Keratinocyte (primary cell): ENCODE results near the gene INSR. TPM values are rescaled to one million over a fixed set of nuclear protein-coding genes. Genes with fewer than 3 reads are reported as not detected.

Source experiments
- DNase-seq: peaks from one replicate; pipeline ENCODE4 v3.0.0-alpha.2; 2011; ENCODE audit warnings: low read depth, missing footprints, low spot score
- FAIRE-seq: peaks from 2 replicates; lab custom pipeline; 2011; peaks lifted over from hg19 to GRCh38; lab: Jason Lieb, UNC
- H2AFZ ChIP-seq: 2 replicates; pipeline ENCODE4 v1.6.0; 2012; ENCODE audit warnings: low read length, control low read depth, inconsistent platforms; ENCODE audit not compliant: control insufficient read depth
- H3K27ac ChIP-seq: 2 replicates; pipeline ENCODE4 v1.5.1; 2011; ENCODE audit warnings: low read length; ENCODE audit not compliant: control insufficient read depth, insufficient read depth
- H3K27me3 ChIP-seq: 3 replicates; pipeline ENCODE4 v1.6.0; 2011; ENCODE audit warnings: low read length; ENCODE audit not compliant: control insufficient read depth, insufficient read depth; ENCODE audit errors: extremely low read depth
- H3K36me3 ChIP-seq, 2 experiments: 2 replicates in 1 of 2; 3 replicates in 1 of 2; pipeline ENCODE4 v1.5.1; 2011; ENCODE audit warnings: low read length in 2 of 2, mild to moderate bottlenecking in 1 of 2; ENCODE audit not compliant: control insufficient read depth in 2 of 2, insufficient read depth in 2 of 2; ENCODE audit errors: extremely low read depth in 1 of 2
- H3K4me1 ChIP-seq: 3 replicates; pipeline ENCODE4 v1.5.1; 2011; ENCODE audit warnings: low read length; ENCODE audit not compliant: control insufficient read depth, insufficient read depth; ENCODE audit errors: extremely low read depth
- H3K4me2 ChIP-seq: 3 replicates; pipeline ENCODE4 v1.6.0; 2011; ENCODE audit warnings: low read depth, low read length; ENCODE audit not compliant: control insufficient read depth, insufficient read depth; ENCODE audit errors: extremely low read depth
- H3K4me3 ChIP-seq, 3 experiments: fragments of 200-600 bp in 1 of 3; sonication (generic) in 1 of 3; 2 replicates in 2 of 3; 3 replicates in 1 of 3; pipeline ENCODE4 v1.5.1; 2011 to 2016; ENCODE audit warnings: low read length in 3 of 3, mild to moderate bottlenecking in 3 of 3, control low read depth in 2 of 3, inconsistent platforms in 1 of 3, low read depth in 1 of 3, mixed read lengths in 1 of 3, mixed run types in 1 of 3, moderate library complexity in 1 of 3; ENCODE audit not compliant: control insufficient read depth in 2 of 3, insufficient read depth in 2 of 3; ENCODE audit errors: extremely low read depth in 1 of 3
- H3K79me2 ChIP-seq: 2 replicates; pipeline ENCODE4 v1.6.0; 2012; ENCODE audit warnings: low read length; ENCODE audit not compliant: control insufficient read depth, insufficient read depth
- H3K9ac ChIP-seq: 3 replicates; pipeline ENCODE4 v1.6.0; 2011; ENCODE audit warnings: low read length; ENCODE audit not compliant: control insufficient read depth, insufficient read depth; ENCODE audit errors: extremely low read depth
- H3K9me1 ChIP-seq: 3 replicates; pipeline ENCODE4 v1.6.0; 2011; ENCODE audit warnings: low read length; ENCODE audit not compliant: control insufficient read depth, insufficient read depth; ENCODE audit errors: extremely low read depth
- H3K9me3 ChIP-seq: 2 replicates; pipeline ENCODE4 v1.5.1; 2012; ENCODE audit warnings: low read depth, low read length; ENCODE audit not compliant: control insufficient read depth
- H4K20me1 ChIP-seq: 3 replicates; pipeline ENCODE4 v1.6.0; 2011; ENCODE audit warnings: low read length; ENCODE audit not compliant: control insufficient read depth, insufficient read depth; ENCODE audit errors: extremely low read depth
- EZH2 ChIP-seq: IDR thresholded peaks from one replicate; pipeline ENCODE4 v1.6.1; 2012; ENCODE audit warnings: inconsistent platforms, mild to moderate bottlenecking, low read length, moderate library complexity
- dilution Hi-C: fragments of 300-500 bp; cut with MboI; formaldehyde crosslinking; loops from one replicate; pipeline ENCODE4 v1.7.0; 2020; ENCODE audit warnings: low sequenced_read_pairs; ENCODE audit not compliant: extremely low pct_ligation_motif_present
- polyA plus RNA-seq, 5 experiments: library from polyadenylated mRNA; depleted of rRNA in 3 of 5; stranded (reverse) in 3 of 5; stranded (forward) in 1 of 5; unstranded in 1 of 5; fragments of >200 nt; gene quantifications; 1 replicate in 1 of 5; 2 replicates in 3 of 5; 3 replicates in 1 of 5; pipeline versions ENCODE4 v1.2.1 to v1.2.3, GENCODE V29; 2011 to 2012; ENCODE audit warnings: missing spikeins in 2 of 5, low read depth in 1 of 5, low replicate concordance in 1 of 5
- TF ChIP-seq, protein P1 (sequence below), 3 experiments: IDR thresholded peaks in 1 of 3; conservative IDR thresholded peaks in 1 of 3; optimal IDR thresholded peaks in 1 of 3; 2 replicates in 2 of 3; 3 replicates in 1 of 3; pipeline versions ENCODE3 to v1.5.1; 2011; ENCODE audit warnings: low read length in 3 of 3, mild to moderate bottlenecking in 3 of 3, moderate library complexity in 2 of 3, control low read depth in 1 of 3, inconsistent platforms in 1 of 3; ENCODE audit not compliant: insufficient read depth in 2 of 3; ENCODE audit errors: extremely low read depth in 1 of 3

Gene INSR
- polyA plus RNA-seq, 1 donor (not counting 4 experiments of a cell fraction or from before 2014, with no cell fraction given), result 1.2 TPM

DNA sequence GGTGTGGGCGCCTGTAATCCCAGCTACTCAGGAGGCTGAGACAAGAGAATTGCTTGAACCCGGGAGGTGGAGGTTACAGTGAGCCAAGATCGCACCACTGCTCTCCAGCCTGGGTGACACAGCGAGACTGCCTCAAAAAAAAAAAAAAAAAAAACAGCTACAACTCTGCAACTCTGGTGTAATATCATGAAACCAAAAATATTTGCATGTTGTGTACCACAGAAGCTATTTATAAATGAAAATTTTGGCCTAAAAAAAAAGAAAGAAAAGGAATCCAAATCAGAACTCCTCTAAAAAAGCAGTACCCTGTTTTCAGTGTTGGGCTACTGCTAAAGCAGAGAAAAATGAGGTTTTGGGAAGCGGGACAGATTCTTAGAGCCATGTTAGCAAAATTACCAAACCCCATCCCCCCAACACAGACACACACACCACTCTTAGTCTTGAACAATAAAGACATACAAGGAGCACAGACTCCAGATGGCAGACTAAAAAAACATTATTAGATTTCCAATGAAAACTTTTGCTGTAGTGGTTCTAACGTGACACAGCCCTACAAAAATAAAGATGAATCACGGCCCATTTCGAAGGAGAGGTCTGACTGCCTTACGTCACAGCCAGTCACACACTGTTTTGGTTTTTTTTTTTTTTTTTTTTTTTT, 51.5 kb downstream of the INSR start:
- Histone ChIP-seq H4K20me1 (no peaks in the 10 kb centered on the region), H3K4me2 (no peak overlapping the region), H3K27ac (no peak overlapping the region), H3K9me1 (no peaks in the 10 kb centered on the region), H3K9ac (no peak overlapping the region), H3K36me3 (no peaks in the 10 kb centered on the region), H3K4me3 (no peak overlapping the region), H3K9me3 (no peaks in the 10 kb centered on the region), H3K27me3 (no peaks in the 10 kb centered on the region), H3K79me2 (no peaks in the 10 kb centered on the region), H3K4me1 (no peaks in the 10 kb centered on the region), H2AFZ (no peak overlapping the region)
- no peak for TF ChIP-seq EZH2
- TF ChIP-seq, protein P1, sequence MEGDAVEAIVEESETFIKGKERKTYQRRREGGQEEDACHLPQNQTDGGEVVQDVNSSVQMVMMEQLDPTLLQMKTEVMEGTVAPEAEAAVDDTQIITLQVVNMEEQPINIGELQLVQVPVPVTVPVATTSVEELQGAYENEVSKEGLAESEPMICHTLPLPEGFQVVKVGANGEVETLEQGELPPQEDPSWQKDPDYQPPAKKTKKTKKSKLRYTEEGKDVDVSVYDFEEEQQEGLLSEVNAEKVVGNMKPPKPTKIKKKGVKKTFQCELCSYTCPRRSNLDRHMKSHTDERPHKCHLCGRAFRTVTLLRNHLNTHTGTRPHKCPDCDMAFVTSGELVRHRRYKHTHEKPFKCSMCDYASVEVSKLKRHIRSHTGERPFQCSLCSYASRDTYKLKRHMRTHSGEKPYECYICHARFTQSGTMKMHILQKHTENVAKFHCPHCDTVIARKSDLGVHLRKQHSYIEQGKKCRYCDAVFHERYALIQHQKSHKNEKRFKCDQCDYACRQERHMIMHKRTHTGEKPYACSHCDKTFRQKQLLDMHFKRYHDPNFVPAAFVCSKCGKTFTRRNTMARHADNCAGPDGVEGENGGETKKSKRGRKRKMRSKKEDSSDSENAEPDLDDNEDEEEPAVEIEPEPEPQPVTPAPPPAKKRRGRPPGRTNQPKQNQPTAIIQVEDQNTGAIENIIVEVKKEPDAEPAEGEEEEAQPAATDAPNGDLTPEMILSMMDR (optimal IDR thresholded peaks at IDR 0.05 in 1 of 3, IDR thresholded peaks at IDR 0.05 in 1 of 3, conservative IDR thresholded peaks at IDR 0.05 in 1 of 3; ENCODE audit: extremely low read depth in 1 of 3, insufficient read depth in 2 of 3, low read length in 3 of 3), result no peak
- FAIRE-seq (no peak), DNase-seq (no peak)
- dilution Hi-C loops, result no loop called here

DNA sequence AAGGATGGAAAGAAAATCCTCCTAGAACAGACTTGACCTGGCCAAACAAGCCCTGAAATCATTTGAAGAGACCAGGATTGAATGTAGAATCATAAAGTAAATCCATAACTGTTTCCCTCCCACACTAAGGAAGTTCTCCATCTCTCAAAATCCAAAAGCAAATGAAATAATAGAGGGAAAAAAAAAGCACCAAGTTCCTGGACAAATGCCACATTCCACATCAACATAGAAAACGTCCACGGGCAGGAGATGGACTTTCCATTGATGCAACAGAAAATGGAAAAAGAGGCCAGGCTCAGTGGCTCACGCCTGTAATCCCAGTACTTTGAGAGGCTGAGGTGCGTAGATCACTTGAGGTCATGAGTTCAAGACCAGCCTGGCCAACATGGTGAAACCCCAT, 56.2 kb downstream of the INSR start:
- no peak overlapping the region for H3K9ac ChIP-seq
- H2AFZ ChIP-seq, result no peak overlapping the region
- no peaks in the 10 kb centered on the region for H3K36me3 ChIP-seq
- no peaks in the 10 kb centered on the region for H3K79me2 ChIP-seq
- no peak overlapping the region for H3K4me2 ChIP-seq
- H3K9me1 ChIP-seq, result no peaks in the 10 kb centered on the region
- dilution Hi-C loops, result no loop called here
- H3K4me1 ChIP-seq, result no peaks in the 10 kb centered on the region
- no peak for FAIRE-seq
- no peak overlapping the region for H3K27ac ChIP-seq
- DNase-seq, result no peak
- H3K4me3 ChIP-seq, result no peak overlapping the region
- no peaks in the 10 kb centered on the region for H3K27me3 ChIP-seq
- TF ChIP-seq, protein P1 (optimal IDR thresholded peaks at IDR 0.05 in 1 of 3, IDR thresholded peaks at IDR 0.05 in 1 of 3, conservative IDR thresholded peaks at IDR 0.05 in 1 of 3; ENCODE audit: extremely low read depth in 1 of 3, insufficient read depth in 2 of 3, low read length in 3 of 3), result no peak
- no peak for TF ChIP-seq EZH2
- H3K9me3 ChIP-seq, result no peaks in the 10 kb centered on the region
- H4K20me1 ChIP-seq, result no peaks in the 10 kb centered on the region
